Heart left ventricle (tissue), 16 donors: ENCODE results near the gene VSIG10L2. TPM values are rescaled to one million over a fixed set of nuclear protein-coding genes. Genes with fewer than 3 reads are reported as not detected.

Experiments
- ATAC-seq, 4 donors: fragments of 200-7000 bp; cut with Tn5 transposase; one replicate each; pipeline ENCODE4 v1.9.1; 2020 to 2022; ENCODE audit warnings: moderate library complexity in 4 of 4, mild to moderate bottlenecking in 3 of 4, moderate number of reproducible peaks in 1 of 4
- DNase-seq, 5 donors: peaks; one replicate each; pipeline ENCODE4 v3.0.0-alpha.2; 2020
- H3K27ac ChIP-seq, 12 donors: fragments of 200-600 bp; sonication (generic) in 4 of 12; one replicate each; pipeline versions ENCODE4 v1.5.0 to v1.8.0; 2016 to 2022; ENCODE audit warnings: mild to moderate bottlenecking in 2 of 12
- H3K27me3 ChIP-seq, 9 donors: fragments of 200-600 bp; sonication (generic) in 2 of 9; one replicate each; pipeline versions ENCODE4 v1.5.1 to v1.8.0; 2016 to 2022; ENCODE audit warnings: mild to moderate bottlenecking in 3 of 9
- H3K36me3 ChIP-seq, 9 donors: fragments of 200-600 bp; sonication (generic) in 2 of 9; one replicate each; pipeline versions ENCODE4 v1.5.0 to v1.8.0; 2018 to 2022; ENCODE audit warnings: mild to moderate bottlenecking in 2 of 9
- H3K4me1 ChIP-seq, 12 donors: fragments of 200-600 bp; sonication (generic) in 4 of 12; one replicate each; pipeline versions ENCODE4 v1.5.0 to v1.8.0; 2016 to 2022; ENCODE audit warnings: mild to moderate bottlenecking in 3 of 12
- H3K4me3 ChIP-seq, 12 donors: fragments of 200-600 bp; sonication (generic) in 4 of 12; one replicate each; pipeline versions ENCODE4 v1.5.0 to v1.8.0; 2017 to 2022; ENCODE audit warnings: mild to moderate bottlenecking in 9 of 12, moderate library complexity in 4 of 12
- H3K9me3 ChIP-seq, 12 donors: fragments of 200-600 bp; sonication (generic) in 4 of 12; one replicate each; pipeline versions ENCODE4 v1.5.0 to v1.8.0; 2016 to 2022; ENCODE audit warnings: mild to moderate bottlenecking in 1 of 12
- POLR2A ChIP-seq, 2 donors: fragments of 450-650 bp; IDR thresholded peaks; one replicate each; pipeline ENCODE4 v1.6.1; 2017; ENCODE audit warnings: antibody characterized with exemption in 2 of 2, mild to moderate bottlenecking in 2 of 2, moderate library complexity in 2 of 2
- WGBS, 4 donors: extraction: QIAGEN DNeasy Blood & Tissue Kit in 2 of 4; methylation state at CpG; one replicate each; pipeline versions ENCODE4 v1.1.5 to v1.1.7; 2013 to 2018; 5-methylcytosine and 5-hydroxymethylcytosine counted together
- intact Hi-C, 10 donors: fragments of 100-400 bp; cut with DNase I; formaldehyde crosslinking; loops; one replicate each; pipeline versions ENCODE4 v1.11.1 to v1.14.2; 2022
- polyA plus RNA-seq, 2 donors: library from polyadenylated mRNA; stranded (reverse); fragments of 200-250 nt; gene quantifications; one replicate each; pipeline ENCODE4 v1.2.3, GENCODE V29; 2013
- total RNA-seq, 9 donors: library from RNA; depleted of rRNA in 2 of 9; stranded (reverse); fragments of >200 nt in 2 of 9; fragmentation: NEBNext Ultra II Directional in 3 of 9; extraction: Animal tissue kit (Norgen Biotek cat#: 25700) in 3 of 9; gene quantifications; one replicate each; pipeline versions ENCODE4 v1.1.0 to v1.2.4, GENCODE V29; 2016 to 2023
- TF ChIP-seq, protein P1 (sequence below), 12 donors: fragments of 200-600 bp; sonication (generic) in 4 of 12; IDR thresholded peaks; one replicate each; pipeline versions ENCODE4 v1.5.0 to v1.8.0; 2018 to 2022; ENCODE audit warnings: antibody characterized with exemption in 12 of 12, mild to moderate bottlenecking in 5 of 12
- donor health status: ischemic (EF 13 %, LVEDD 7.1; RV severe dilation, severe dysfunction).
- donor health status: healthy with polysubstance abuse.
- donor health status: DM: no; HTN: yes; CAD: no.
- donor health status: DM: no; HTN: no; CAD: no.
- donor health status: ischemic (EF 25% LVEDD 6.9; RV normal size, moderate dysfunction).
- donor health status: ischemic (EF 25% LVEDD 5.7; RV mildly dilated, moderate dysfunction).
- donor health status: healthy.
- donor health status: DM: yes; HTN: yes; CAD: no.
- donor health status: ischemic (EF 35%, LVEDD 5.7; RV mildly dilated, moderate dysfunction).
- donor health status: nonischemic (EF 11% LVEDD 7.7; RV severe dilation, severe dysfunction).
- donor health status: DM: yes; HTN: yes; CAD: no.
- donor health status: PGD.
- donor health status: ischemic (EF 29% LVEDD 5.4; RV normal size, mild dysfunction).
- donor health status: nonischemic (EF 23%, LVEDD 6.1; RV moderate dilation, normal function).

Gene VSIG10L2
- total and polyA plus RNA-seq, 11 donors = 0.04 to 0.21 (median 0.12) TPM; not detected in 8

DNA sequence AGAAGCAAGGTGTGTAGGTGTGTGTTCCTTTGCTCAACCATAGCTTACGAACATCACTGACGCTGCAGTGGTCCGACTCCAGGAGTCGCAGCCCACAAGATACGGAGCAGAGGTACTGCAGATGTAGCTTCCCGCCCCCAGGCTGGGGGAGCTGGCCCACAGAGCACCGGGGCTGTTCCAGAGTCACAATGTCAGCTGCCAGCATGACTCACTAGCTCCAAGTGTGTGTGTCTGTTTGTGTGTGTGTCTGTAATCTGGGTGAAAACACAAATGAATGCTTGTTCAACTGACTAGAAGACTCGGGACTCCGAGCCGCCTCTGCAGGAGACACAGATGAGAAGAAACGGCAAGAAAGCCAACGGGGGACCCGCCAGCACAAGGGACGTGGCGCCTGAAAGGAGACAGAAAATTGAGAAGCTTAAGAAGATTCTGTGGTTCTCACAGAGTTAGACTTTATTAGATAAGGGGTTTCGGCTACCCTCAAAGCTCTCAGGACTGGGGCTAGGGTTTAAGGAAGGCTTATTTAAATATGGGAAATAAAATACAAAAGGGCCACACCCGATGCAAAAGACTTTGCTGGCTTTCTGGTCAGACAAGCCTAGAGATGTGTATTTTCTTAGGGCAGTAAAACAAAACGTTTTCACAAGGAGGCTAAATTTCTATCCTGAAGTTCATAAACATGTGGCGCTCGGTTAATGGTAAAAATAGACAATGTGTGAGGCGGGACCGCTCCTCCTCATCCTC, 10.7 kb downstream of the VSIG10L2 start:
- intact Hi-C loops = loop anchor here in 1 of 10 donors (10.0 kb wide), 1 partner anchor 108 kb away; the partner anchor contains the start of gene CDON
- 76 to 84% (median 80%) methylated on average over 22 of the region's 22 CpGs for WGBS, 4 donors
- Histone ChIP-seq H3K4me3 (peak overlapping the region in 1 of 12 donors; percentile 1), H3K4me1 (peaks cover 0 to 23% (median 8%) of the 10 kb centered on the region in 12 donors), H3K36me3 (peaks cover 0 to 23% (median 6%) of the 10 kb centered on the region in 9 donors), H3K27ac (peak overlapping the region in 9 of 12 donors; percentile 12 to 57 (median 27)), H3K27me3 (no peaks in the 10 kb centered on the region), H3K9me3 (no peaks in the 10 kb centered on the region)
- TF ChIP-seq POLR2A (IDR thresholded peaks at IDR 0.05) = no peak
- TF ChIP-seq, protein P1, sequence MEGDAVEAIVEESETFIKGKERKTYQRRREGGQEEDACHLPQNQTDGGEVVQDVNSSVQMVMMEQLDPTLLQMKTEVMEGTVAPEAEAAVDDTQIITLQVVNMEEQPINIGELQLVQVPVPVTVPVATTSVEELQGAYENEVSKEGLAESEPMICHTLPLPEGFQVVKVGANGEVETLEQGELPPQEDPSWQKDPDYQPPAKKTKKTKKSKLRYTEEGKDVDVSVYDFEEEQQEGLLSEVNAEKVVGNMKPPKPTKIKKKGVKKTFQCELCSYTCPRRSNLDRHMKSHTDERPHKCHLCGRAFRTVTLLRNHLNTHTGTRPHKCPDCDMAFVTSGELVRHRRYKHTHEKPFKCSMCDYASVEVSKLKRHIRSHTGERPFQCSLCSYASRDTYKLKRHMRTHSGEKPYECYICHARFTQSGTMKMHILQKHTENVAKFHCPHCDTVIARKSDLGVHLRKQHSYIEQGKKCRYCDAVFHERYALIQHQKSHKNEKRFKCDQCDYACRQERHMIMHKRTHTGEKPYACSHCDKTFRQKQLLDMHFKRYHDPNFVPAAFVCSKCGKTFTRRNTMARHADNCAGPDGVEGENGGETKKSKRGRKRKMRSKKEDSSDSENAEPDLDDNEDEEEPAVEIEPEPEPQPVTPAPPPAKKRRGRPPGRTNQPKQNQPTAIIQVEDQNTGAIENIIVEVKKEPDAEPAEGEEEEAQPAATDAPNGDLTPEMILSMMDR (IDR thresholded peaks at IDR 0.05) = no peak
- ATAC-seq (peak in 3 of 4 donors; percentile 71 to 81 (median 75)), DNase-seq (peak in 4 of 5 donors; percentile 64 to 81 (median 68))

DNA sequence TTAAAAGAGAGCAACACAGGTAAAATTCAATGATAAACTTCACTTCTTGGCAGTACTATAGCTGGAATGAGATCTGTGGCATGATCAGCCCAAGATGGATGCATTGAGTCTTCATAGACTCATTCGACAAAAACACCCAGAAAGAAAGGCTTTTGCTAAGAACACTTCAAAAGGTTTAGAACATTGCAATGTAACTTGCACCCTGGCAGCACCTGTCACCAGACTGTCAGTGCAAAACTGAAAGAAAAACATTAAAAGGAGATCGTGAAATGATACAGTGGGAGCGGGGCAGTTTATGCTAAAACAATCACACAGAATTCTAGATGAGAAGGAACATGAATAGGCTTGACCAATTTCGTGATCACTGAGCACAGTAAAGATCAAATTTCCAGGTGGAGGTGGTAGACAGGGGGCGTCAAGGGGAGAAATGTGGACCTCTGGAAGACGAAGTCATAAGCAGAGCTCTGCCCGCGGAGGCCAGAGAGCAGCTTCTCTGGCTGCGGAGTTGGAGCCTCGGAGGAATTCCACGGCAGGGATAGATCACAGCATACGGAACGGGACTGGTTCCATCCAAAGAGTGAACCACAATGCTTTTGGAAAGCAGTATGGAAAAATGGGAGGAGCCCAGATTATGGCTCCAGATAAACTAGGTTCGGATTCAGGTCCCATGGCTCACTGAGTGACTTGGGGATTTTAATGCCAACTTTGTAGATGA, 11.9 kb downstream of the VSIG10L2 start:
- intact Hi-C loops = loop anchor here in 1 of 10 donors (10.0 kb wide), 1 partner anchor 107 kb away; the partner anchor contains the start of gene CDON
- Histone ChIP-seq H3K4me1 (peaks cover 0 to 11% (median under 1%) of the 10 kb centered on the region in 12 donors), H3K4me3 (no peak overlapping the region), H3K9me3 (peaks cover 0 to 12% (median 6%) of the 10 kb centered on the region in 12 donors), H3K27me3 (no peaks in the 10 kb centered on the region), H3K36me3 (peaks cover 0 to 25% (median 7%) of the 10 kb centered on the region in 9 donors), H3K27ac (no peak overlapping the region)
- TF ChIP-seq, protein P1 (IDR thresholded peaks at IDR 0.05) = no peak
- no peak for TF ChIP-seq POLR2A (IDR thresholded peaks at IDR 0.05)
- no peak for ATAC-seq
- 87 to 94% (median 89%) methylated on average over 14 of the region's 14 CpGs for WGBS, 4 donors
- no peak for DNase-seq

DNA sequence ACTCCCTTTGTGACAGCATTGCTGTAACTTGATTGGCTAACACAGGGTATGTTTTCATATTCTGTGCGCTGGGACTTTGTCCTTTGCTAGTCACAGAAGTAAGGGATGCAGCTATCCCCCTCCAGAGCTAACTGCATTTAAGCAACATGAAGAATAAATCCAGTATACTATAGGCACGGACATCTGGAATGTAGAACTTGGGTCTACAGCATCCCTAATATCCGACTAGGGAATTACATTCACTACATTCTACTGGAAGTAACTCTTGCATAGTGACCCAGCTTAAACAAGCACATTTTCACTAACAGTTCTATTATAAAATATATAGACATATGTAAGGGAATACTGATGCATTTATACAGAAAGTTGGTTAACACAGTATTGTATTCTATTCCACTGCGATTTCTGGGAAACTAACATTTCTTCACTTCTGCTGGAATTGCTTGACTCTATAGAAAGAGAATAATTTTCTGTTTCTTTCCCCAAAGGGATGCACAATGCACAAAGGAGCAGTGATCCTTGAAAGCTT, 13.1 kb downstream of the VSIG10L2 start:
- Histone ChIP-seq H3K4me3 (no peak overlapping the region), H3K9me3 (peaks cover 0 to 20% (median 11%) of the 10 kb centered on the region in 12 donors), H3K27ac (no peak overlapping the region), H3K36me3 (peaks cover 0 to 25% (median 7%) of the 10 kb centered on the region in 9 donors), H3K4me1 (peaks cover 0 to 4% (median 0%) of the 10 kb centered on the region in 12 donors), H3K27me3 (no peaks in the 10 kb centered on the region)
- TF ChIP-seq, protein P1 (IDR thresholded peaks at IDR 0.05) = no peak
- no peak for TF ChIP-seq POLR2A (IDR thresholded peaks at IDR 0.05)
- WGBS, 4 donors = 89 to 91% (median 90%) methylated on average over 4 of the region's 4 CpGs
- no peak for DNase-seq
- no peak for ATAC-seq
- intact Hi-C loops = loop anchor here in 1 of 10 donors (10.0 kb wide), 1 partner anchor 106 kb away; the partner anchor contains the start of gene CDON
